ENCODE results near the gene ARHGAP15. TPM values are rescaled to one million over a fixed set of nuclear protein-coding genes. Genes with fewer than 3 reads are reported as not detected.
A peak's percentile ranks its signal among the peaks of the same experiment; 100 is the strongest.

The ARHGAP15 gene
- total and polyA plus RNA-seq, 2 experiments from 2014 or later = 0.26 TPM; not detected in 1

DNA sequence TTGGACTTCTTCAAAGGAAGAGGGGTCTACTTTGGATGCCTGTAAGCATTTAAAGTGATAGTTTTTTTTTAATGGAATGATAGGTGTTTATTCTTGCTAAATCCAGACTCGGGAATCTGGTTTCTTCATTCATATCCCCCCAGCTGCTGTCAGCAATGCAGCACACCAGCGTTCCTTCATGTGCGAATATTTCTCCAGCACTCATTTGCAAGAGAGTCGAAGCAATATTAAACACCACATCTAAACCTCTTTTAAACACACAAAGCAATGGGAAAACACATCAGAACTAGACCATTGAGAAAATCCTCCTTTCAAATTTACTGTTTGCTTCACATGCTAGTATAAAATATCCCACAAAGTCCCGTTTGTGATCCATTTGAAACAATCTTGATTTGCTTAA lies 563.7 kb downstream of the ARHGAP15 start:
- Mint-ChIP-seq H3K36me3 (ENCODE audit: low read depth) (no peaks in the 10 kb centered on the region), H3K27me3 (ENCODE audit: insufficient read depth, low read depth, poor library complexity) (no peaks in the 10 kb centered on the region)
- H3K4me1 ChIP-seq (ENCODE audit: insufficient read depth) = peaks cover 45% of the 10 kb centered on the region

More for the DNA sequence above, 563.7 kb downstream of the ARHGAP15 start:
- H3K27ac ChIP-seq (ENCODE audit: low read depth) = no peak overlapping the region
- H3K4me3 ChIP-seq = no peak overlapping the region
- H2AFZ ChIP-seq = no peak overlapping the region
- ATAC-seq (no peak), DNase-seq (ENCODE audit: low spot score) (no peak)
- no peaks in the 10 kb centered on the region for H3K36me3 ChIP-seq (ENCODE audit: insufficient read depth)
- H3F3A ChIP-seq (replicated peaks; ENCODE audit: low read depth) = no peaks in the 10 kb centered on the region
- H3K4me2 ChIP-seq = no peak overlapping the region
- Mint-ChIP-seq H3K4me1 (peaks cover 57% of the 10 kb centered on the region), H3K27ac (no peak overlapping the region), H3K9me3 (no peaks in the 10 kb centered on the region), H3K4me3 (peak overlapping the region; percentile 24; the same call in 1 of the 3 replicates)
- no peaks in the 10 kb centered on the region for H3K9me2 ChIP-seq (ENCODE audit: insufficient read depth)
- H3K27me3 ChIP-seq (ENCODE audit: insufficient read depth) = no peaks in the 10 kb centered on the region
- no peaks in the 10 kb centered on the region for H3K79me2 ChIP-seq (replicated peaks; ENCODE audit: insufficient read depth)
- TF ChIP-seq NANOG (IDR thresholded peaks at IDR 0.05; ENCODE audit: borderline replicate concordance) (no peak), ZNF462 (CRISPR knock-in tag; IDR thresholded peaks at IDR 0.05) (no peak), ETS1 (IDR thresholded peaks at IDR 0.05) (no peak), CREB1 (CRISPR knock-in tag; IDR thresholded peaks at IDR 0.05; ENCODE audit: low read depth) (no peak), STAT1 (IDR thresholded peaks at IDR 0.05; ENCODE audit: unreplicated experiment) (no peak), ZNF114 (CRISPR knock-in tag; IDR thresholded peaks at IDR 0.05) (no peak), CTCF (conservative IDR thresholded peaks at IDR 0.05; ENCODE audit: low read depth in 2 of 2) (no peak), POLR2AphosphoS5 (IDR thresholded peaks at IDR 0.05; ENCODE audit: low read depth) (no peak), EZH2phosphoT487 (IDR thresholded peaks at IDR 0.05; ENCODE audit: unreplicated experiment) (no peak), EZH2 (IDR thresholded peaks at IDR 0.05; ENCODE audit: low read depth, unreplicated experiment) (no peak), JUNB (IDR thresholded peaks at IDR 0.05; ENCODE audit: unreplicated experiment) (no peak)
- H4K20me1 ChIP-seq (replicated peaks; ENCODE audit: insufficient read depth) = no peaks in the 10 kb centered on the region

Measured in GM23338 (cell line).